Measurements from ENCODE around the gene C1orf53. TPM values are rescaled to one million over a fixed set of nuclear protein-coding genes. Genes with fewer than 3 reads are reported as not detected.

The C1orf53 gene
- total and polyA plus RNA-seq, 2 experiments from 2014 or later = 2.7 to 3.8 TPM

- H3F3A ChIP-seq (replicated peaks; ENCODE audit: low read depth) = no peaks in the 10 kb centered on the region
- no peaks in the 10 kb centered on the region for H3K79me2 ChIP-seq (replicated peaks; ENCODE audit: insufficient read depth)
- H3K27ac ChIP-seq (ENCODE audit: low read depth) = no peak overlapping the region
- no peak overlapping the region for H3K4me2 ChIP-seq
- no peaks in the 10 kb centered on the region for H3K9me3 Mint-ChIP-seq
- no peak overlapping the region for H3K4me3 ChIP-seq
- no peak overlapping the region for H2AFZ ChIP-seq
- no peaks in the 10 kb centered on the region for H4K20me1 ChIP-seq (replicated peaks; ENCODE audit: insufficient read depth)
- no peaks in the 10 kb centered on the region for H3K36me3 Mint-ChIP-seq (ENCODE audit: low read depth)
- H3K27me3 Mint-ChIP-seq (ENCODE audit: insufficient read depth, low read depth, poor library complexity) = peaks cover 3% of the 10 kb centered on the region
- H3K4me1 Mint-ChIP-seq = no peaks in the 10 kb centered on the region
- H3K27me3 ChIP-seq (ENCODE audit: insufficient read depth) = no peaks in the 10 kb centered on the region
- no peaks in the 10 kb centered on the region for H3K36me3 ChIP-seq (ENCODE audit: insufficient read depth)
- no peak overlapping the region for H3K4me3 Mint-ChIP-seq
- ATAC-seq (no peak), DNase-seq (ENCODE audit: low spot score) (no peak)
- TF ChIP-seq EZH2 (IDR thresholded peaks at IDR 0.05; ENCODE audit: low read depth, unreplicated experiment) = no peak
- TF ChIP-seq POLR2AphosphoS5 (IDR thresholded peaks at IDR 0.05; ENCODE audit: low read depth) = no peak
- TF ChIP-seq JUNB (IDR thresholded peaks at IDR 0.05; ENCODE audit: unreplicated experiment) = no peak
- no peak for TF ChIP-seq CTCF (conservative IDR thresholded peaks at IDR 0.05; ENCODE audit: low read depth in 2 of 2)
- no peak for TF ChIP-seq STAT1 (IDR thresholded peaks at IDR 0.05; ENCODE audit: unreplicated experiment)
- TF ChIP-seq ETS1 (IDR thresholded peaks at IDR 0.05) = no peak
- no peak for TF ChIP-seq ZNF331 (CRISPR knock-in tag; IDR thresholded peaks at IDR 0.05; ENCODE audit: low read depth)
- TF ChIP-seq REST (IDR thresholded peaks at IDR 0.05; ENCODE audit: unreplicated experiment) = no peak
- no peak for TF ChIP-seq ZNF462 (CRISPR knock-in tag; IDR thresholded peaks at IDR 0.05)
- no peak for TF ChIP-seq CREB1 (CRISPR knock-in tag; IDR thresholded peaks at IDR 0.05; ENCODE audit: low read depth)
- no peak for TF ChIP-seq EZH2phosphoT487 (IDR thresholded peaks at IDR 0.05; ENCODE audit: unreplicated experiment)
- no peaks in the 10 kb centered on the region for H3K9me2 ChIP-seq (ENCODE audit: insufficient read depth)
- H3K4me1 ChIP-seq (ENCODE audit: insufficient read depth) = no peaks in the 10 kb centered on the region
- H3K27ac Mint-ChIP-seq = no peak overlapping the region
Measured at GRCh38 chr1:197955486-197956394, 53.3 kb downstream of the C1orf53 start.
